GM21529 (cell line): Measurements from ENCODE around the gene RET.

Source experiments
- ATAC-seq: cut with Tn5 transposase; IDR thresholded peaks from one replicate; pipeline ENCODE4 v1.9.1; 2021; ENCODE audit not compliant: unreplicated experiment

Gene RET

DNA sequence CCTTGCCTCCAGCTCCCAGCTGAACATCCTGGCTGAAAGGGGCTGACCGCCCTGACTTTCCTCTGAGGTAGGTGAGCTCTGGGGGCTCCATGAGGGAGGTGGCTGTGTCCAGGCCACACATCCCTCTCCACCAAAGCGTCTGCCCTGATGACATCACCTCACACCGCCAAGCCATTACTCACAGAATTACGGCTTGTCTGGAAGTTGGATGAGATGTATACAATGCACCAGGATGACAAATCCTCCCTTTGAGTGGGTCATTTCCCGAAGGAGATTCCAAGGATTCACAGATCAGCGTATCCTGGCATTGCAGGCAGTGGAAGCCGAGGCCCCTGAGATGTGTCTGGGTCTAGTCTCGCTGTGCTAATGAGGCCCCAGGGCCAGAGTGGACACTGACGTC lies 15.1 kb upstream of the RET start:
- no peak for ATAC-seq

DNA sequence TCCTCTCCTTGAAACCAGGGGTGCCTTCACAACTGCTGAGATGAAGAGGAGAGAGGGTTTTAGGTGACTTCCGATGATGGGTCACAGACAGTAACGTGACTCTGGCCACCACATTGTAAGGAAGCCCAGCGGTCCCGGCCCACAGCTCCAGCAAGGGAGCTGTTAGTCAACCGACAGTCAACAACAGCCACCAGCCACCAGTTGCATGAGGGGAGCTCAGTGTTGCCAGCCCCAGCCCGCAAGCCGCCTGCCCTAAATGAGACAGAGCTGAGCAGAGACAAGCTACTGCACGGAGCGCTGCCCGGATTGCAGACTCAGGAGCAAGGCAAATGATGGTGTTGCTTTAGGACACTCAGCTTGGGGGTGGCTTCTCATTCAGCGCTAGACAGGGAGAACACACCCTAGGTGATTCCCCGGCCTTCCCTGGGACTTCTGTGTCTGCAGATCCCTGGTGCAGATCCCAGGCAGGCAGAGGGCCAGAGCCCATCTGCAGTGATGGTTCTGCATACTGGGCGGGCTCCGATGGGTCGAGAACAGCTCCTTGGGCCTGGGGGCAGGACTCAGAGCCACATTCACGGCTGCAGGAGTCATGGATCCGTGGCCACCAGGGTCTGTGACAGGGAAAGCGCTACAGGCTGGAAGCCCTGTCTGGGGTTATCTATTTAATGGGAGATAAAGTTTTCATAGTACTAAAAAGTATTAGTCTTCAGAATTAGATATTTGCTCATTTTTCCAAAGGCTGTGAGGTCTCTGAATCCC lies 14.3 kb upstream of the RET start:
- no peak for ATAC-seq

DNA sequence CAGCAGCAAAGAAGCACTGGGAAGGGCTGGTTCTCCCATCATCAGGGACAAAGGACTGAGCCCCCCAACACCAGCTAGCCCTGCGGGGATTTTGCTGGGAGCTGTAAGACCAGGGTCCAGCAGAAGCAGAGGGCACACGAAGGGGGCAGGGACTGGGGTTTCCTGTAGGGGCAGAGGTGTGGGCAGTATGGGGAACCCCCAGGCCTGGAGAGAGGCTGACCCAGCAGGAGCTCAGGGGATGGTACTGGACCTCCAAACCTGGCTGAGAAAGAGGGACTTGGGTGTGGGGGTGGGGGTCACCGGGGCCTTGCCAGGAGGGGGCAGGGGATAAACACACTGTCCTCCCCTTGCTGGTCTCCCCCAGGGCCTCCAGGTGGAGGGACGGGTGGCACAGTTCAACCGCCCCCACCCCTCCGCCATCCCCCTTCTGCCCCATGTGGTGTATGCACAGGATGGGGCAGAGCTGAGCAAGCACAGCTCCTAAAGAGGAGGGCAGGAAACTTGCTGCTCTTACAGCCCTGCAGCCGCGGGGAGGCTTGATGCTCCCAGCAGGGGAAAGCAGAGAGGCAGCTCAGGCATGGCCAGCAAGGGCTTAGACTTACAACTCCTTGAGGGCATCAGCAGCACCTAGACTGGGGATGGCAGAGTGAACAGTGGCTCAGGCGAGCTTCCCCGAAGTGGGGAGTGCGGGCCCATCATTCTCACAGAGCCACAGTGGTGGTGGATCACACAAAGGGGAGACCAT lies 12.4 kb upstream of the RET start:
- no peak for ATAC-seq

DNA sequence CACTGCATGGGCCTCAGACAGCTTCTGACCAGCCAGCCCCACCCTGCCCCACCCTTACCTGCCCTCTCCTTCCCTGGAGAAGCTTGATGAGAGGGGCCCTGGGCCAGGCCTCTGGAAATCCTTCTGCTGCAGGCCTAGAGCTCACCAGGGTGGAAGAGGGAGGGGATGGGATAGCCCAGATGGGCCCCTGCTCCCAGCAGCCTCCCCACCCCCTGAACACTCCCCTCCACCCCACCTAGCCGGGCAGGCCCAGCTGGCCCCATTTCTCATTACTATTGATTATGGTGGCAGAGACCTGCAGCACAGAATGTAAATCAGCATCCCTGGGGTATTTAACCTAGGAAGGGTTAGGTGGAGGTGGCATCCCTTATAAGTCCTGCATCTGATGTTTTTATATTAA lies 11.6 kb upstream of the RET start:
- ATAC-seq = no peak

DNA sequence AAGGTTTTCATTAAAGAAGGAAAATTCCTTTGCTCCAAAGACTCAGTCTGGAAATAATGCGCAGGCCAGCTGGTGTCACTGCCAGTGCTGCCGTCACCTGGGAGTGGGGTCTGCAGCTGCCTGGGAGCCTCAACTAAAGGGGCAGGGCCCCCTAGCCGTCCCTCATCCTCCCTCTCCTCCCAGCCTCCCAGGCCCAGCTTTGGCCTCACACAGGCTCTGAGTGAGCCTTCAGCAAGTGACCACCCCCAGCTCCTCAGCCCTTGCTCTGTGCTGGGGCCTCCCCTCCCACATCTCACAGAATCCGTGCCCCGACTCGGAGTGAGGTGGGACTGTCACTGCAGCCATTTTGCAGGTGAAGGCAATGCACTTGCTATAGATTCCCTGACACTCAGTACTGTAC lies 11.1 kb upstream of the RET start:
- no peak for ATAC-seq

DNA sequence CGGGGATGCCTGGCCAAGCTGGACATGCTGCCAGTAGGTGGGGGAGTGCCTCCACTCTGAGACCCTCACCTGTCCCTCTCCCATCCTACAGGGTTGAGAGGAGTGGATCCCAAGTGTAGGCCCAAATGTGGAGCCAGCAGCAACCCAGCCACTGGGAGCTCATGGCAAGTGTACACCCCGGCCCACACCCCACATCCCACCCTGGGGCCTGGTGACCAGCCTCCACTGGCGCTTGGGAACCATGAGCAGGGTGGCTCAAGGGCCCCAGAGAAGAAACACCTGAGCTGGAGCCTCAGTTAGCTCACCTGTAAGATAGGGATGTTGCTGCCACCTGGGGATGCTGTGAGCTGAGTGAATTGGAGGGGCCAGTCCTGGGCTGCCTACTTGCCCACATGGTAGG lies 10.4 kb upstream of the RET start:
- ATAC-seq = no peak

DNA sequence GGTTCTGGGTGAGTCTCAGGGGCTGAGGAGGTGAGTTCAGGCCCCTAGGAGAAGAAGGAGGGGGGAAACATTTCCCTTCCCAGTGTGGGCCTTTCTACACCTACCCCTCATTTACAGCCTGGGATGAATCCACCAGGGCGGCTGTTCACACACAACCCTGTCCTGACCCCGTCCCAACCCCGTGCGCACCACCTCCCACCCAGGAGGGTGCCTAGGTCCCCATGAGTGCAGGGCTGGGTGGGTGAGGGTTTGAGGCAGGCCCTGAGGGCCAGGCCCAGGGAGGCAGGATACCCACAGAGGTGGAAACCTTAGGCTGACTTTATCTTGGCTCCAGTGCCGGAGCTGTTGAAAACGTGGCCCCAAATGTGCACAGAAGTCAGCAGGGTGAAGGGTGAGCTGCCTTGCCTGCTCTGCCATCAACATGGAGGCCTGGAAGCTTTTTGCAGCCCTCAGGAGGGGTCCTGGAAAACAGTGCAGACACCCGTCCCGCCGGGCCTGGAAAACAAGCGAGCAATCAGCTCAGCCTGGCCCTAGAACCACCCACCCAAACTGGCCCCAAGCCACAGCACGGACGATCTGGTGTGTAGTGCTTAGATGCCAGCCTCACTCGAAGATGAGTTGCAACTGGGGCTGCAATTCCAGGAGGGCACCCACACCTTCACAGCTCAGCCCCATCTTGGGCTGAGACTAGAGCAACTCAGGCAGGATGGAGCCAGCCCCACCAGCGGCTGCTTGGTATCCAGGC lies 9.3 kb upstream of the RET start:
- ATAC-seq = no peak

DNA sequence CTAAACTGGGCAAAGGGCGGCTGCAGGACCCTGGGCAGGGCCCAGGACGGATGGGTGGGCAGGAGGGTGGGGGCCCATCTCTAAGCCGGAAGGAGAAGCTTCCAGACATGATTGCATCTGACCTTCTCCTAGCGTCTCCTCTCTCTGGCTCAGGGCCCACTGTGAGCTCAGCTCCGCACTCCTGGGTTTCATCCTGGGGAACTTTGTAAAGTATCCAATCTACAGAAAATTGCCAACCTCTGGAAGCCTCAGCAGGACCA lies 8.8 kb upstream of the RET start:
- no peak for ATAC-seq

DNA sequence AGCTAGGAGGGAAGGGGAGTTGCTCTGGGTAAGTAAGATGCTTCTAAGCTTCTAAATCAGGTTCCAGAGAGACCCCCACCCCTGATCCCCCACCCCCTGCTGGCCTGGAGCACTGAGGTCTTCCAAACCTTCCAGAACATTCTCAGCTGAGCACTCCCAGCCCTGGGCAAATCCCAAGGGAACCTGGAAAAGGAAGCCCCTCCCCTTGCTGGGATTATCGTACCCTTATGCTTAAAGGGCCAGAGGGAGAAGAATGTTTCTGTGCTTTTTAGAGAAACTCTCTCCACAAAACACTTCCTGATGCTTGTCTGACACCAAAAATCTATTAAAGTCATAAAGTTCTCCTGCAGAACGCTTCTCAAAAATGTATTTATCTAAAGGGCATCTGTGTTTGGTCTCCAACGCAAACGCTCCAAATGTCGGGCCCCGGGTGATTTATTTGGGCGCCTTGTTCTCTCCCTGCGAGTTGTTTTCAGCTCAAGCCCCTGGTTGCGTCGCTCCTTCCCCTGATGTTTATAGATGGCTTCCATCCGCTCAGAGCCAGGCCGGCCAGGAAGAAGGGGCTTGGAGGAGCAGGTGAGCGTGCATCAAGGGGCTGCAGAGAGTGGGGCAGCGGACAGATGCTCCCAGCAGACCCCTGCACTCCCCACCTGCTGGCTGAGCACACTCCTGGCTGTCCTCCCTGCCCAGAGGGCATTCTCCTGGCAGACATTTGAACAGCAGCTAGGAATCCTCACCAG lies 8.2 kb upstream of the RET start:
- ATAC-seq = no peak

DNA sequence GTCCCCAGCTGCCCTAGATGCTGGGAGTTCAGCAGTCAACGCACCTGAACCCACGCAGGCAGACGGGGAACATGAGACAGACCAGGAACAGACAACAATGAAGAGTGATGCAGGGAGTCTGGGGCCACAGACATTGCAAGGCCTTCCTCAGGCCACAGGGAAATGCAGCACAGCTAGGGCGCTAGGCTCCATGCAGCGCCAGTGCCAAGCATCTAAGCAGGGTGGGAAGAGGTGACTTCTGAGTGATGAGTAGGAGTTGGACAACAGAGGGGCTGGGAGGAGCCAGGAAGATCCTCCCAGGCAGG lies 7.7 kb upstream of the RET start:
- ATAC-seq = no peak

DNA sequence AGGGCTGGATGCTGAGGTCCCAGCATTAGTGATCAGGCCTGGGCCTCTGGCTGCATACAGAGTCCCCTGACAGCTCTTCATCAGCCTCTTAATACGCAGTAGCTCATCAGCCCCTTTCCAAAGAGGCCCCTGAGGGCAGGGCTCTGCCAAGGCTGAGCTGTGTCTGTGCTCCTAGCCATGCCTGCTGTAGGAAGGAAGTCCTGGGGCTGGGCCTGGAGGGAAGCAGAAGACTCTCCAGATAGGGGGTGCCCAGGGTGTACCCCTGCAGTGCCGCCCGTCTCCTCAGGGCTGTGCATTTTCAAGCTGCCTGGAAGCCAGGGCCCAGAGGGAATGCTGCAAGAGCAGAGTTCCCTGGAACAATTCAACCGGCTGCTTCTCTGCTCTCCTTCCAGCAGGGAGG lies 7.3 kb upstream of the RET start:
- no peak for ATAC-seq

DNA sequence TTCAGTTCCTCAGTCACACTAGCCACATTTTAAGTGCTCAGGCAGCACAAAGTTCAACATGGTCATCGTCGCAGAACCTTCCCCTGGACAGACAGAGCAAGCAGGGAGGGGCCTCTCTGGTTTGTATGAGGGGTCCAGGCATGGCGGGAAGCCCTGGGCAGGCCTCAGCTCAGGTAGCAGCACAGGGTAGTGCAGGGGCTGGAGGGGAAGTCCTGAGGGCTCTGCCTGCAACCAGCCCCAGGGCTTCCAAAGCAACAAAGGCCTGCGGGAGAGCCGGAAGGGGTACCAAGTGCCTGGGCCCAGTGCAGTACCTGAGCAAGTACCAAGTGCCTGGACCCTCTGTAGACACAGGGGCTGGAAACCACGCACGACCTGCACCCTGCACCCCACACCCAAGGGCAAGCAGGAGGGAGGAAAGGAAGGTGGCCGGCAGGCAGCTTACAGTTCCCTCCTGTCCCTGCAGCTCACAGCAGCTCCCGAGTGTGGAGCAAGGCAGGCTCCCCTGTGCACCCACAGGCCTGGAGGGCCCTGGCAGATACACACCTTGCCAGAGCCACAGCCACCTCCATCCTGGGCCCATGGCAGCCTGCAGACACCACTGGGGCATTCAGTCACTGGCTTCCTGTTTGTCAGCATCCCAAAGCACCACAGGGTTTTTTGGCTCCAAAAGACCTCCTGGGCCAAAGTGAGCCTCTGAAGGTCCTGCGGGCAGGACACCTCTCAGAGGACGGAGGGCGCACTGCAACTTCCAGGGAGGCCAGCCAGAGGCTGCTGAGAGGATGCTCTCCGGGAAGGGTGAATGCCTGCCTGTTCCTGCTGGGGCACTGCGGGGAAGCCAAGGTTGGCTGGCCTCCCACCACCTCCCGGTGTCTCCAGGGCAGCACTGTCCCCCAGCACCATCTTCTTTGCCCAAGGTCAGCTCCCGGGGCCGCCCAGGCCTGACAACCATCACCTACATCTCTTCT lies 6.5 kb upstream of the RET start:
- no peak for ATAC-seq

DNA sequence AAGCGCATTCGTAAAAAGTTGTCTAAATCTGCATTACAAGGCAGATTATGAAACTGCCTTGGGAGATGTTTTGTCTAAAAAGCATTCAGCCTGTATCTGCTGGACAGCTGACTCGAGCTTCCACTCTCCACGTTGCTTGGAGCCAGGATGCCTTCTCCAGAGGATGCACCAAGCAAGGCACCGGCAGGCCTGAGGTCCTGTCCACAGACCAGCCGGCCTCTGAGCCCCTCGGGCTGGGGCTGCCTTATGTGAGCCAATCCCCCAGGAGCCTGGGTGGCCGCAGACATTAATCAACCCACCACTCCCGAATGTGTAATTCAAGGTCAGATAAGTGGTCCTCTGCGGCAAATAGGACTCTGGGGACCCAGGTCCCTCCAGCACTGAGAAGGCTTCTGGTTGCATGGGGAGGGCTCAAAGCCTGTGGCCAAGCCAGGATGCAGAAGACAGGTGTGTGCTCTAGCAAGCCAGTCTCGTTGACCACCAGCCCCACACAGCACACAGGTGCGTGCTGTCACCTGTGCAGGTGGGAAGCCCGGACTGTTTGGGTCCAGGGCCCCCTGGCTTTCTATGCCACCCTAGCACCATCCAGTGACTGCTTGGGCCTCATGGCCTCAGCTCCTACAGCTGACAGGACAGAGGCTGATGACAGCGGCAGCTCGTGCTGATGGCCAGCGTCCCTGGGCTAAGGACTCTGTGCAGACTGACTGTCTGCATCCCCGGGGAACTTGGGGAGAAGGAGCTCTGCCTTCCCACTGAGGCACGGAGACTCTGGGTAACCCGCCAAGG lies 4.8 kb upstream of the RET start:
- ATAC-seq = no peak

DNA sequence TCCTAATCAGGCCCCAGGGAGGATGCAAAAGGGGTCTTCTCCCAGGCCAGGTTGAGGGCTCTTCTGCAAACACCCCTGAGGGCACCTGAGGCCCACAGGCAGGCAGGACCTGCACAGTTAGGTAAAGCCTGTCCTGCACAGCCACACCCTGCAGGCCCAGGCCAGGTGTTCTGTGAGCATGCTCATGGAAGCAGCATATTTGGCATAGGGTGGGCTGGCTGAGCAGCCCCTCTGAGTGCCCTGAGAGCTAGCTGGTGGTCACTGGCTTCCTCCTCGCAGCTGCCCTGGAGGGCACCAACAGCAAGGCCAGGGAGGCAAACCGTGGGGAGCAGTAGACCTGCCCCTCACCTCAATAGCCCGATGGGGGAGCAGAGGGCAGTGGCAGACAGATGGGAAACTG lies 3.7 kb upstream of the RET start:
- no peak for ATAC-seq

DNA sequence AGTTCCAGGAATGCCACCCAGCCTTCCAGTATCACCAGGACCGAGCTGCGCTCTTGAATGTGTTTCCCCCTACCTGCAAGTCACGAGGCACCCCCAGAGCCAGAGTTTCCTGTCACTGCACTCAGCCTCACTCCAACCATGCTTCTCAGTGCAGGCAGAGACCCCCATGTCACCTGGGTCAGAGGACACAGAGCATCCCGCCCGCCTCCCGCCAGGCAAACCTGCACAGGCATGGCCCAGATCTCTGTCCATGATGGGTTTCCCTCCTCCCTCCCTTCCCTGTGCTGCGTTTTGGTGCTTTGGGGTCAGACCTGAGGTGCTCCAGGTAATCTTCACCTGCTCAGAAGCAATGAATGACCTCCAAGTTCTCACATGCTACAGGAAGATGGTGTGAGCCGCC lies 3.1 kb upstream of the RET start:
- ATAC-seq = no peak

DNA sequence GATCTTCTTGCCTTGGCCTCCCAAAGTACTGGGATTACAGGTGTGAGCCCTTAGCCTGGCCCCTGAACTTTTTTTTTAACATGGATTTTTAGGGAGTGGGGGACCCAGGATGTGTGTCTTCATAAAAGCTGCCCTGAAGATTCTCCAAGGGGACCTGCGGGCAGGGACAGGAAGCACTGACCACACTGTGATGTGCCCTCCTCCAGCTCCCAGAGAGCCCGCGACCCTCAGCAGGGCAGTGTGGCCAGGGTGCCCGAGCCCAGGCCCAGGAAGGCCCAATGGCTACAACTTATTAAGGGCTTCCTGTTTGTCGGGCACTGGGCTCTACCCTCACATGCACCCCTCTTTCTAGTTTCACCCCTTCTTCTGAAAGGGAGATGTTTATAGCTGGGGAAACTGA lies 2.5 kb upstream of the RET start:
- ATAC-seq = no peak

DNA sequence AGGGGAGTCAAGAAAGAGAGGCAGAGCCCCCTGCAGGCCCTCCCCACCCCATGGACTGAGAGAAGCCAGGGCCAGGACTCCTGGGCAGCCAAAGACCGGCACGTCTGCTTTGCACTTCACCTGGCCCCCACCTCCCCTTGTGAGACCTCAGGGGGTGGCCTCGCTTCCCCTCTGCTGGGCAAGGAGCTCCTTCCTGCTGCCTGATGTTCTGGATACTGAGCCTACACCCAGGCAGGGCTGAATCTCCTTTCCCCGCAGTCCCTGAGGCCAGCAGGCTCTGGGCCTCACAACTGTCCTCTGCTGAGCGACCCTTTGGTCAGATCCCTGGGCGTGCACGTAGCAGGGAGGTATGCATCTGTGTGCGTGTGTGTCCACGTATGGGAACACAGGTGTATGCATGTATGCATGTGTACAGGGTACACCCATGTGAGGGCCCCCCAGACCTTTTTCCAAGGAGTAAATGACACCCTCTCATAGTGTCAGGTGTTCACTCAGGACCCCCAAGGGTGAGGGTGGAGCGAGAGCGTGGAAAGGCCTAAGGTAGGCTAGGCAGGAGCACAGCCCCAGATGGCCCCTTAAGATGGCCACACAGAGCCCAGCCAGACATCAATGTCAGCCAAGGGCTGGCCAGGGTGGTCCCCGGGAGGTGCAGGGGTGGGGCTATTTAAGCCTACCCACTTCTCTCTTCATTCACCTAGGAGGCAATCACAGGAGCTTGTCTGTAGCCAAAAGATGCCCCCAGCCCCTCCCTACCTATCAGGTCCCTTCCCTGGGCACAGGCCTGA lies 1.9 kb upstream of the RET start:
- ATAC-seq = no peak

DNA sequence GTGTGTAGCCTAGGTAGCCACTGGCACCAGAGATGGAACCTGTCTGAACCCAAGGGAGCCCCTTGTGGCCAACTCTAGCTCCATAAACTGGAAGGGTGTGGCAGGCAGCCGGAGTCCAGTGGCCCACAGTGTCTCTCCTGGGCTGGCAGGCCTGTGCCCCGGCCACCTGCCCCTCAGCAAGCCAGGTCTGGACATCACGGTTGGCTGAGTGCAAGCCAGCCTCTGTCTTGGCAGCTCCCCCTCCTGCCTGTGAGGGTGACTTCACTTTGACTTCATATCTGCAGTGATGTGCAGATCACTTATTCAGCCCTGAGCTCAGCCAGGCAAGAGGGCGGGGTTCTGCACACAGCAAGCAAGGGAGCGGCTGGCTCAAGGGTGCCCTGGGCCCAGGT lies 1.3 kb upstream of the RET start:
- ATAC-seq = no peak

DNA sequence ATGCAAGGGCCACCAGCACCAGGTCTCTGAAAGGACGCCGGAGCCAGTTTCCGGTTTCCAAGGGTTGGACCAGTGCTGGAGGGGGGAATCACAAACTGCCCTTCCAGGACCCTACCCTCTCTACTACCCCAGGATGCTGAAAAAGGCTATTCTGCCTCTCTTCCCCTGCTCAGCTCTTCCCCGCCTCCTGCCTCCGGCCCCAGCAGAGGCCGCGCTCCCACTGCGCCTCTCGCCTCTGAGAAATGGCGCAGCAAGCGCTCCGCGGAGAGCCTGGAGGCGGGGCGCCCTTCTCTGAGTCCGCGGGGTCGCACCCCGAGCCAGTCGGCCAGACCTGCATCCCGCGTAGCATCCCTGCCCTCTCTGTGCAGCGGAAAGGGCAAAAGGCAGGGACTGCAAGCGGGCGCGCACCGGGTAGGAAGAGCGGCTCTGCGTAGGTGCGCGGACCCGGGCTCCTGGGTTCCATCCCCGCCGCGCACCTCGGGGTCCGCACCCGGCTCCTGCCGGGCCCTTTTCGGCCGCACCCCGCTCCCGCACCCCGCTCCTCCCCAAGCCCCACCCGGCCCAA lies 476 bp upstream of the RET start:
- no peak for ATAC-seq
